Hematopoietic multipotent progenitor cell treated with erythropoietin and hydrocortisone succinate and interleukin-3 and kit ligand, for 17 days (in vitro differentiated cells): ENCODE measurements around the gene ASXL1.
"Not testable (repeated sequence)": the region's sequence is repeated elsewhere in the genome, so short reads cannot be mapped to it uniquely, and the experiment has no call there.

Experiments used
- DNase-seq: peaks from one replicate; pipeline ENCODE4 v3.0.0-alpha.2; 2015; ENCODE audit warnings: low spot score

ASXL1 gene

GRCh38 chr20:32454164-32455145 lies 96.3 kb downstream of the ASXL1 start:
- DNase-seq: no peak

GRCh38 chr20:32455171-32455900 lies 97.2 kb downstream of the ASXL1 start:
- no peak for DNase-seq

GRCh38 chr20:32455901-32456701 lies 98.0 kb downstream of the ASXL1 start:
- DNase-seq: no peak

- DNase-seq: no peak
Observed at GRCh38 chr20:32456869-32457478, 98.8 kb downstream of the ASXL1 start.

GRCh38 chr20:32457479-32457986 lies 99.4 kb downstream of the ASXL1 start:
- DNase-seq: no peak

- no peak for DNase-seq
Observed at GRCh38 chr20:32458061-32458836, 100.1 kb downstream of the ASXL1 start.

GRCh38 chr20:32458837-32459220 lies 100.7 kb downstream of the ASXL1 start:
- no peak for DNase-seq

GRCh38 chr20:32460231-32460630 lies 102.1 kb downstream of the ASXL1 start:
- DNase-seq: no peak

GRCh38 chr20:32460683-32461320 lies 102.7 kb downstream of the ASXL1 start:
- DNase-seq: no peak

GRCh38 chr20:32461836-32462600 lies 103.9 kb downstream of the ASXL1 start:
- DNase-seq: no peak

GRCh38 chr20:32462900-32463641 lies 104.9 kb downstream of the ASXL1 start:
- DNase-seq: no peak

- DNase-seq: no peak
Observed at GRCh38 chr20:32463642-32464400, 105.7 kb downstream of the ASXL1 start.

GRCh38 chr20:32464401-32465091 lies 106.4 kb downstream of the ASXL1 start:
- no peak for DNase-seq

- no peak for DNase-seq
Observed at GRCh38 chr20:32465092-32465900, 107.2 kb downstream of the ASXL1 start.

- DNase-seq: not testable (repeated sequence)
Observed at GRCh38 chr20:32465901-32466675, 108.0 kb downstream of the ASXL1 start.
